Endodermal cell (in vitro differentiated cells): ENCODE results near the gene HOXA4. TPM values are rescaled to one million over a fixed set of nuclear protein-coding genes. Genes with fewer than 3 reads are reported as not detected.

Experiments
- DNase-seq: peaks from one replicate; pipeline ENCODE4 v3.0.0-alpha.2; 2017
- H3K27ac ChIP-seq: 2 replicates; pipeline ENCODE4 v1.5.1; 2013; ENCODE audit warnings: mild to moderate bottlenecking, low read depth, low read length, moderate library complexity
- H3K27me3 ChIP-seq: 2 replicates; pipeline ENCODE4 v1.6.1; 2013; ENCODE audit warnings: mild to moderate bottlenecking, low read length, moderate library complexity; ENCODE audit not compliant: insufficient read depth, control insufficient read depth, poor library complexity, severe bottlenecking
- H3K36me3 ChIP-seq: 2 replicates; pipeline ENCODE4 v1.7.0; 2013; ENCODE audit warnings: mild to moderate bottlenecking, low read length, moderate library complexity; ENCODE audit not compliant: control insufficient read depth, insufficient read depth
- H3K4me1 ChIP-seq: one replicate; pipeline ENCODE4 v1.7.0; 2013; ENCODE audit warnings: low read length; ENCODE audit not compliant: control insufficient read depth, insufficient read depth
- H3K4me3 ChIP-seq: 2 replicates; pipeline ENCODE4 v1.5.1; 2013; ENCODE audit warnings: mild to moderate bottlenecking, low read length, moderate library complexity
- H3K9ac ChIP-seq: 2 replicates; pipeline ENCODE4 v1.6.1; 2013; ENCODE audit warnings: mild to moderate bottlenecking, low read length, moderate library complexity; ENCODE audit not compliant: poor library complexity, severe bottlenecking; ENCODE audit errors: extremely low read depth
- H3K9me3 ChIP-seq: 2 replicates; pipeline ENCODE4 v1.6.1; 2013; ENCODE audit warnings: mild to moderate bottlenecking, low read length, moderate library complexity; ENCODE audit not compliant: control insufficient read depth
- H3K27ac Mint-ChIP-seq: 2 replicates; pipeline ENCODE4 v1.8.0; 2020; ENCODE audit warnings: mixed read lengths
- H3K27me3 Mint-ChIP-seq: 2 replicates; pipeline ENCODE4 v1.8.0; 2021; ENCODE audit warnings: mild to moderate bottlenecking, mixed read lengths; ENCODE audit not compliant: insufficient read depth
- H3K36me3 Mint-ChIP-seq: 2 replicates; pipeline ENCODE4 v1.8.0; 2020; ENCODE audit warnings: low read depth, mixed read lengths
- H3K4me1 Mint-ChIP-seq: 2 replicates; pipeline ENCODE4 v1.8.0; 2020; ENCODE audit warnings: mixed read lengths
- H3K4me3 Mint-ChIP-seq: 2 replicates; pipeline ENCODE4 v1.8.0; 2020; ENCODE audit warnings: mild to moderate bottlenecking, moderate library complexity, mixed read lengths
- H3K9me3 Mint-ChIP-seq: 2 replicates; pipeline ENCODE4 v1.8.0; 2020; ENCODE audit warnings: mild to moderate bottlenecking, mixed read lengths
- WGBS, 2 experiments: methylation state at CpG; one replicate each; pipeline versions ENCODE4 v1.1.5 to v1.1.7; 2013; ENCODE audit warnings: missing lambda C conversion rate in 2 of 2, mixed read lengths in 1 of 2; ENCODE audit not compliant: insufficient coverage in 1 of 2, insufficient read length in 1 of 2; 5-methylcytosine and 5-hydroxymethylcytosine counted together
- total RNA-seq, 2 donors: library from RNA; stranded (reverse); fragmentation: NEBNext Ultra II Directional in 1 of 2; extraction: Animal tissue kit (Norgen Biotek cat#: 25700) in 1 of 2; gene quantifications; 2 replicates in 1 of 2; 3 replicates in 1 of 2; pipeline ENCODE4 v1.2.1, GENCODE V29; 2021
- TF ChIP-seq, protein P1 (sequence below): fragments of 200-600 bp; sonication (generic); conservative IDR thresholded peaks from 2 replicates; pipeline ENCODE4 v1.5.0; 2021; ENCODE audit warnings: antibody characterized with exemption, mild to moderate bottlenecking

HOXA4 gene
- total RNA-seq, 2 donors from 2014 or later = not detected

DNA sequence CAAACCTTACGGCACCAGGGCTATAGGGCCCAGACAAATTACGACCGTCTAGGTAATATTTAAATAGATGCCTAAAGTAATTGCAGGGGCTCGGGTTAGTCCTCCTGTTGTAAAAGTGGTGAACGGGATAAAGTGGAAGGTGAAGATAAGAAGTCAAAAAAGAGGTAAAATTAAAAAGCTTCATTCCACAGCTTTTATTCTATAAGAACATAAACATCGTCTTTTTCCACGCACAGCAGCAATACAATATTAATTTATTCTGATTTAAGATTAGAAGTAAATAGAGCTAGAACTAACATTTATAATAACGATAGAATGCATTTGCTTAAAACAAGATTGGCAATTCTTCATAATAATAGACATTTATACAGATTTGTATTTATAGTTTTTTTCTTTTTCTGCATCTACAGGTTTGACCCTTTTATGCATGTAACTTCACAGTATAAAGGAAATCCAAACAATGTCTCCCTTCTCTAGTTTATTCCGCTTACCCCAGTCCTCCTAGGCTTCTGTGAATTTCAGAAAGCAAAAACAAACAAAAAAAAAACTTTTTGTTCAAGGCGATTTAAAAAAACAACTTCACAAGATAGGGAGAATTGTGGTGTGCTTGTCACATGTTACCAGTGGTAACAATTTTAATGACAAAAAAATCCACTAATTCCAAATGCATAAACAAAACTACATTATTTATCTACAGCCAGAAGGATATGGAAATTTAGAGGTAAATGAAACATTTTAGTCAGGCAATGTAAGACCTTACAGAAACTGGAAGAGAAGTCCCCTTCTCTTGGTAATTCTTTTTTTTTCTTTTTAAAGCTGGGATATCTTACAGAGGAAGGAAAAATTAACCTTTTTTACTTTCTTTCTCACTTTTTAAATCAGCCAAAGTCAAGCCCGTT is 40.1 kb upstream of the HOXA4 start:
- no peaks in the 10 kb centered on the region for H3K4me1 ChIP-seq
- Mint-ChIP-seq H3K27me3 (peaks cover 97% of the 10 kb centered on the region), H3K9me3 (peaks cover 5% of the 10 kb centered on the region), H3K36me3 (no peaks in the 10 kb centered on the region), H3K4me1 (no peaks in the 10 kb centered on the region), H3K27ac (no peak overlapping the region), H3K4me3 (no peak overlapping the region)
- H3K27me3 ChIP-seq = peaks cover 100% of the 10 kb centered on the region
- H3K4me3 ChIP-seq = no peak overlapping the region
- no peak overlapping the region for H3K9ac ChIP-seq
- TF ChIP-seq, protein P1, sequence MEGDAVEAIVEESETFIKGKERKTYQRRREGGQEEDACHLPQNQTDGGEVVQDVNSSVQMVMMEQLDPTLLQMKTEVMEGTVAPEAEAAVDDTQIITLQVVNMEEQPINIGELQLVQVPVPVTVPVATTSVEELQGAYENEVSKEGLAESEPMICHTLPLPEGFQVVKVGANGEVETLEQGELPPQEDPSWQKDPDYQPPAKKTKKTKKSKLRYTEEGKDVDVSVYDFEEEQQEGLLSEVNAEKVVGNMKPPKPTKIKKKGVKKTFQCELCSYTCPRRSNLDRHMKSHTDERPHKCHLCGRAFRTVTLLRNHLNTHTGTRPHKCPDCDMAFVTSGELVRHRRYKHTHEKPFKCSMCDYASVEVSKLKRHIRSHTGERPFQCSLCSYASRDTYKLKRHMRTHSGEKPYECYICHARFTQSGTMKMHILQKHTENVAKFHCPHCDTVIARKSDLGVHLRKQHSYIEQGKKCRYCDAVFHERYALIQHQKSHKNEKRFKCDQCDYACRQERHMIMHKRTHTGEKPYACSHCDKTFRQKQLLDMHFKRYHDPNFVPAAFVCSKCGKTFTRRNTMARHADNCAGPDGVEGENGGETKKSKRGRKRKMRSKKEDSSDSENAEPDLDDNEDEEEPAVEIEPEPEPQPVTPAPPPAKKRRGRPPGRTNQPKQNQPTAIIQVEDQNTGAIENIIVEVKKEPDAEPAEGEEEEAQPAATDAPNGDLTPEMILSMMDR = no peak
- 7 to 20% methylated on average over 4 to 8 of the region's 11 CpGs for WGBS, 2 experiments
- peaks cover 8% of the 10 kb centered on the region for H3K9me3 ChIP-seq
- no peak for DNase-seq
- peak overlapping the region; percentile 16 for H3K27ac ChIP-seq
- no peaks in the 10 kb centered on the region for H3K36me3 ChIP-seq

DNA sequence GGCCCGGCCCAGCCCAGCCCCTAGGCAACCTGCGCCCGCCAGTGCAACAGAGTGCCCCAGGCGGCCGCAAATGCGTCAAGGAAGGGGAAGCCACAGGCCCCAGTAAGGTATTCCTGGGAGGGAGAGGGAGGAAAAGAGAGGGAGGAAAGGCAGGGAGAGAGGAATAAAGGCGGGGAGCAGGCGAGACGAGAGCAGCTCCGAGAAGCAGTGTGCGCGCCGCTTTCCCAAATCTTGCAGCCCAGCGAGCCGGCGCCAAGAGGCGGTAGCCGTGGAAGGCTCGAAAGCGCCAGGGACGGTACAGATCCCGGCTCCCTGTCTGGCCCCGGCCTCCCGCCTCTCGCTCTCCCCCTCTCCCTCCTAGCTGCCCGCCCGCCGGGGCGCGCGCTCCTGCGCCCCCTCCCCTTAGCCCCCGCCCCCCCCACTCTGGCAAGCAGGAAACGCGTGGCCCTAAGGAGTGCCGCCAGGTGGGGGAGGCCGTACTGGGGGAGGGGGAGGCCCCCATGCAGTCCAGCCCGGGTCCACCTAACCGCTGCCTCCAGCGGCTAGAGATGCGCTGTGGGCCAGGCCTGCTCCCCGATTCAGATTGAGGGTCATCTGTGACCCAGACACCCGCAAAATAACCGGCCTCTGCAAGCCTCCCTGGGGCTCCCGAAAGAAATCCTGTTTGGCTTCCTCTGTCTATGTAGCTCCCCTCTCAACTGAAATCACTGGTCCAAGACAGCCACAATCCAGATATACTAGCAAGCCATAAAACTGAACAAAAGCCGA is 39.3 kb upstream of the HOXA4 start:
- WGBS, 2 experiments = 0 to 3% methylated on average over 6 to 38 of the region's 46 CpGs
- Mint-ChIP-seq H3K9me3 (peaks cover 5% of the 10 kb centered on the region), H3K4me3 (no peak overlapping the region), H3K4me1 (no peaks in the 10 kb centered on the region), H3K27ac (no peak overlapping the region), H3K36me3 (no peaks in the 10 kb centered on the region), H3K27me3 (peaks cover 97% of the 10 kb centered on the region)
- no peak overlapping the region for H3K27ac ChIP-seq
- H3K9me3 ChIP-seq = peaks cover 5% of the 10 kb centered on the region
- H3K36me3 ChIP-seq = no peaks in the 10 kb centered on the region
- no peak overlapping the region for H3K4me3 ChIP-seq
- TF ChIP-seq, protein P1 = no peak
- H3K4me1 ChIP-seq = no peaks in the 10 kb centered on the region
- peaks cover 100% of the 10 kb centered on the region for H3K27me3 ChIP-seq
- H3K9ac ChIP-seq = no peak overlapping the region
- peak; percentile 83 for DNase-seq

DNA sequence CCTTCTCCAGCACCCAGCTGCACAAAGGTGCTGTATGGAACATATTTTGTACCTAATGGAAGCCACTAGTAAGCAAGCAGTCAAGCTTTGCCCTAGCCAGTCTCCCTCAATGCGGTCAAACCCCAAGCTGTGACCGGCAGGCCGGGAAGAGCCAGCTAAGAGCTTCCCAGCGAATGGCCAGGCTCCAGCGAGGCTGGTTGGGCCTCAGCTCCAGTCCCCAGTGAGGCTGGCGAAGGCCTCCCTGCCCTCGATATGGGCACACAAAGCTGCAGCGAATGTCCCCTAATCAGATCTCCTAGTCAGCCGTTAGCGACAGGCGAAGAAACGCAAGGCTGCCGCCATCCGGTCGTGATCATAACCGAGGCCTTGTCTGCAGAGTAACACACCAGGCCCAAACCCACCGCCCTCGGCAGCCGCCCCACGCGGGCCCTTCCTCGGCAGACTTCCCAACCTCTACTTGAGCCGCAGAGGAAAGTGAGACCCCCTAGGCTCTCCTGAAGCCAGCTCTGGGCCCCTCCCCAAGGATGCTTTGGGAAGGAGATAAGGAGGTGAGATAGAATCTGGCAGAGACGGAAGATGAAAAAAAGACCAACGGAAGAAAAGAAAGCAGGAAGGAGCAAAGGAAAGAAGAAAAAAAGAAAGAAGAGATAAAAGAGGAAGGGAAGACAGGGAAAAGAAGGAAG is 37.8 kb upstream of the HOXA4 start:
- H3K27ac Mint-ChIP-seq = no peak overlapping the region
- TF ChIP-seq, protein P1 = peak; percentile 22
- Histone ChIP-seq H3K27me3 (peaks cover 100% of the 10 kb centered on the region), H3K27ac (no peak overlapping the region), H3K4me3 (no peak overlapping the region), H3K4me1 (no peaks in the 10 kb centered on the region), H3K36me3 (no peaks in the 10 kb centered on the region), H3K9ac (no peak overlapping the region), H3K9me3 (peaks cover 5% of the 10 kb centered on the region)
- peaks cover 99% of the 10 kb centered on the region for H3K27me3 Mint-ChIP-seq
- H3K9me3 Mint-ChIP-seq = peaks cover 8% of the 10 kb centered on the region
- H3K36me3 Mint-ChIP-seq = no peaks in the 10 kb centered on the region
- WGBS, 2 experiments = 12 to 13% methylated on average over 16 to 25 of the region's 25 CpGs
- peak; percentile 75 for DNase-seq
- no peaks in the 10 kb centered on the region for H3K4me1 Mint-ChIP-seq
- H3K4me3 Mint-ChIP-seq = no peak overlapping the region
